Globus pallidus (tissue), 1 donor: ENCODE measurements around the gene RNF111.

ENCODE experiments used
- DNase-seq: peaks from one replicate; pipeline ENCODE4 v3.0.0-alpha.2; 2015; ENCODE audit warnings: low spot score

RNF111 gene

GRCh38 chr15:58987491-58988005 lies at the start of gene RNF111:
Gene RNF111 (plus strand): TSS chr15:58987663. CDS start chr15:59030823, 43,160 bp downstream.
- DNase-seq = peak; percentile 94

- no peak for DNase-seq
Measured at GRCh38 chr15:58947179-58947578, 40.3 kb upstream of the RNF111 start.

GRCh38 chr15:58951388-58952007 lies 36.0 kb upstream of the RNF111 start:
- no peak for DNase-seq

GRCh38 chr15:58952751-58953150 lies 34.7 kb upstream of the RNF111 start:
- DNase-seq = no peak

GRCh38 chr15:58957101-58957973 lies 30.1 kb upstream of the RNF111 start:
- peak; percentile 56 for DNase-seq

- DNase-seq = no peak
Measured at GRCh38 chr15:58958811-58959210, 28.7 kb upstream of the RNF111 start.

GRCh38 chr15:58962136-58962535 lies 25.3 kb upstream of the RNF111 start:
- DNase-seq = no peak

- no peak for DNase-seq
Measured at GRCh38 chr15:58962662-58963565, 24.5 kb upstream of the RNF111 start.

GRCh38 chr15:58966698-58967097 lies 20.8 kb upstream of the RNF111 start:
- DNase-seq = no peak

GRCh38 chr15:58967479-58967878 lies 20.0 kb upstream of the RNF111 start:
- DNase-seq = no peak

- DNase-seq = no peak
Measured at GRCh38 chr15:58977887-58978286, 9.6 kb upstream of the RNF111 start.

GRCh38 chr15:58980351-58980939 lies 7.0 kb upstream of the RNF111 start:
- DNase-seq = peak; percentile 49

- DNase-seq = no peak
Measured at GRCh38 chr15:58981808-58982475, 5.5 kb upstream of the RNF111 start.

GRCh38 chr15:58983261-58983660 lies 4.2 kb upstream of the RNF111 start:
- DNase-seq = no peak

- DNase-seq = no peak
Measured at GRCh38 chr15:58985443-58985842, 2.0 kb upstream of the RNF111 start.

GRCh38 chr15:58987036-58987435 lies 427 bp upstream of the RNF111 start:
- DNase-seq = no peak

GRCh38 chr15:58988006-58988785 lies 733 bp downstream of the RNF111 start:
- DNase-seq = peak; percentile 73

- no peak for DNase-seq
Measured at GRCh38 chr15:58992181-58992580, 4.7 kb downstream of the RNF111 start.

GRCh38 chr15:58994906-58995453 lies 7.5 kb downstream of the RNF111 start:
- DNase-seq = no peak

GRCh38 chr15:58999694-59000093 lies 12.2 kb downstream of the RNF111 start:
- DNase-seq = no peak
